ENCODE data around the gene GDF2.

DNA sequence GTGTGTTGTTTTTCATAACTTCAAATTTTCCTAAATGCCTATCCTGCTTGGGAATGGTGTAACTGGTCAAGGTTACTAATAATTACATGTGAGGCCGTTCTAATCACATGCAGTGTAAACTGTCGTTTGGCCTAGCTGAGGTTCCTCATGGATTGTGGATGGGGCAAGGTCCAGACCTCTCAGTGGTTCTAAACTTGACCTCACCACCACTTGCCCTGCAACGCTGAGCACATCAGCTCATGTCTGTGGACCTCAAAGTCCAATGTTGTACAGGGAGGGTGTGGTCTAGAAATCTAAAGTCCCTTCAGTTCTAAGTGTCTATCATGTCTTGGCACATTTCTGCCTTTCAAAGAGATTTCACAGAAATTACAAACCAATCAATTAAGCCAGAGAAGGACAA, 41.5 kb downstream of the GDF2 start:
- TF ChIP-seq, protein P1, sequence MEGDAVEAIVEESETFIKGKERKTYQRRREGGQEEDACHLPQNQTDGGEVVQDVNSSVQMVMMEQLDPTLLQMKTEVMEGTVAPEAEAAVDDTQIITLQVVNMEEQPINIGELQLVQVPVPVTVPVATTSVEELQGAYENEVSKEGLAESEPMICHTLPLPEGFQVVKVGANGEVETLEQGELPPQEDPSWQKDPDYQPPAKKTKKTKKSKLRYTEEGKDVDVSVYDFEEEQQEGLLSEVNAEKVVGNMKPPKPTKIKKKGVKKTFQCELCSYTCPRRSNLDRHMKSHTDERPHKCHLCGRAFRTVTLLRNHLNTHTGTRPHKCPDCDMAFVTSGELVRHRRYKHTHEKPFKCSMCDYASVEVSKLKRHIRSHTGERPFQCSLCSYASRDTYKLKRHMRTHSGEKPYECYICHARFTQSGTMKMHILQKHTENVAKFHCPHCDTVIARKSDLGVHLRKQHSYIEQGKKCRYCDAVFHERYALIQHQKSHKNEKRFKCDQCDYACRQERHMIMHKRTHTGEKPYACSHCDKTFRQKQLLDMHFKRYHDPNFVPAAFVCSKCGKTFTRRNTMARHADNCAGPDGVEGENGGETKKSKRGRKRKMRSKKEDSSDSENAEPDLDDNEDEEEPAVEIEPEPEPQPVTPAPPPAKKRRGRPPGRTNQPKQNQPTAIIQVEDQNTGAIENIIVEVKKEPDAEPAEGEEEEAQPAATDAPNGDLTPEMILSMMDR (IDR thresholded peaks at IDR 0.05; ENCODE audit: low read length) = no peak
- no peak for TF ChIP-seq EZH2 (IDR thresholded peaks at IDR 0.05; ENCODE audit: borderline replicate concordance, low read length)
